ENCODE results near the gene LGALS1.

- no peak for TF ChIP-seq CTCF (IDR thresholded peaks at IDR 0.05; ENCODE audit: low read length)
- TF ChIP-seq EZH2phosphoT487 (IDR thresholded peaks at IDR 0.05; ENCODE audit: low read length): no peak
These were observed 40.3 kb downstream of the LGALS1 start for GRCh38 chr22:37715760-37716159.

Measured in MM.1S (cell line).